Brain pericyte (primary cell): ENCODE results near the gene DNAH6.
"Not testable (repeated sequence)": the region's sequence is repeated elsewhere in the genome, so short reads cannot be mapped to it uniquely, and the experiment has no call there.

Experiments
- DNase-seq: peaks from one replicate; pipeline ENCODE4 v3.0.0-alpha.2; 2012; ENCODE audit warnings: low read depth, low spot score

The DNAH6 gene

GRCh38 chr2:84516234-84516986, at the start of gene DNAH6:
DNAH6 (plus strand) TSS chr2:84516498; CDS start chr2:84517827, 1,329 bp downstream.
- peak; percentile 70 for DNase-seq

- DNase-seq, result no peak
These were observed 48.9 kb upstream of the DNAH6 start for GRCh38 chr2:84467389-84467788.

- not testable (repeated sequence) for DNase-seq
These were observed 43.9 kb upstream of the DNAH6 start for GRCh38 chr2:84472423-84472822.

- DNase-seq, result no peak
These were observed 43.3 kb upstream of the DNAH6 start for GRCh38 chr2:84472856-84473565.

- DNase-seq, result no peak
These were observed 42.1 kb upstream of the DNAH6 start for GRCh38 chr2:84474176-84474575.

- no peak for DNase-seq
These were observed 38.4 kb upstream of the DNAH6 start for GRCh38 chr2:84477886-84478285.

GRCh38 chr2:84478867-84479266, 37.4 kb upstream of the DNAH6 start:
- DNase-seq, result no peak

- DNase-seq, result no peak
These were observed 34.6 kb upstream of the DNAH6 start for GRCh38 chr2:84481702-84482101.

- no peak for DNase-seq
These were observed 33.7 kb upstream of the DNAH6 start for GRCh38 chr2:84482603-84483002.

GRCh38 chr2:84483320-84483719, 33.0 kb upstream of the DNAH6 start:
- DNase-seq, result no peak

GRCh38 chr2:84486441-84487115, 29.7 kb upstream of the DNAH6 start:
- DNase-seq, result no peak

GRCh38 chr2:84487298-84487996, 28.9 kb upstream of the DNAH6 start:
- DNase-seq, result no peak

- no peak for DNase-seq
These were observed 25.0 kb upstream of the DNAH6 start for GRCh38 chr2:84491256-84491655.

GRCh38 chr2:84491741-84492140, 24.6 kb upstream of the DNAH6 start:
- DNase-seq, result no peak

GRCh38 chr2:84492571-84492970, 23.7 kb upstream of the DNAH6 start:
- no peak for DNase-seq

GRCh38 chr2:84493514-84493913, 22.8 kb upstream of the DNAH6 start:
- DNase-seq, result no peak

GRCh38 chr2:84494070-84494469, 22.2 kb upstream of the DNAH6 start:
- DNase-seq, result no peak

GRCh38 chr2:84495539-84496146, 20.7 kb upstream of the DNAH6 start:
- peak; percentile 25 for DNase-seq

GRCh38 chr2:84496386-84496785, 19.9 kb upstream of the DNAH6 start:
- no peak for DNase-seq

- DNase-seq, result no peak
These were observed 19.0 kb upstream of the DNAH6 start for GRCh38 chr2:84497285-84497684.

GRCh38 chr2:84498150-84498799, 18.0 kb upstream of the DNAH6 start:
- DNase-seq, result no peak
